Adipose tissue (tissue), 3 donors: ENCODE measurements around the gene LARP6. TPM values are rescaled to one million over a fixed set of nuclear protein-coding genes. Genes with fewer than 3 reads are reported as not detected.
"Not testable (repeated sequence)": the region's sequence is repeated elsewhere in the genome, so short reads cannot be mapped to it uniquely, and the experiment has no call there.

Source experiments
- H3K27ac ChIP-seq: one replicate; pipeline ENCODE4 v1.5.1; 2013; ENCODE audit warnings: low read depth, low read length
- WGBS, 3 donors: extraction: QIAGEN DNeasy Blood & Tissue Kit; methylation state at CpG; one replicate each; pipeline ENCODE4 v1.1.7; 2013; 5-methylcytosine and 5-hydroxymethylcytosine counted together
- polyA plus RNA-seq, 3 donors: library from polyadenylated mRNA; stranded (reverse); fragments of 200-250 nt; gene quantifications; one replicate each; pipeline ENCODE4 v1.2.3, GENCODE V29; 2013
- donor health status: healthy with polysubstance abuse.
- donor health status: Bipolar disorder and iron deficiency.
- donor health status: healthy.

Gene LARP6
- polyA plus RNA-seq, 3 donors = 6.6 to 116 (median 67.3) TPM

DNA sequence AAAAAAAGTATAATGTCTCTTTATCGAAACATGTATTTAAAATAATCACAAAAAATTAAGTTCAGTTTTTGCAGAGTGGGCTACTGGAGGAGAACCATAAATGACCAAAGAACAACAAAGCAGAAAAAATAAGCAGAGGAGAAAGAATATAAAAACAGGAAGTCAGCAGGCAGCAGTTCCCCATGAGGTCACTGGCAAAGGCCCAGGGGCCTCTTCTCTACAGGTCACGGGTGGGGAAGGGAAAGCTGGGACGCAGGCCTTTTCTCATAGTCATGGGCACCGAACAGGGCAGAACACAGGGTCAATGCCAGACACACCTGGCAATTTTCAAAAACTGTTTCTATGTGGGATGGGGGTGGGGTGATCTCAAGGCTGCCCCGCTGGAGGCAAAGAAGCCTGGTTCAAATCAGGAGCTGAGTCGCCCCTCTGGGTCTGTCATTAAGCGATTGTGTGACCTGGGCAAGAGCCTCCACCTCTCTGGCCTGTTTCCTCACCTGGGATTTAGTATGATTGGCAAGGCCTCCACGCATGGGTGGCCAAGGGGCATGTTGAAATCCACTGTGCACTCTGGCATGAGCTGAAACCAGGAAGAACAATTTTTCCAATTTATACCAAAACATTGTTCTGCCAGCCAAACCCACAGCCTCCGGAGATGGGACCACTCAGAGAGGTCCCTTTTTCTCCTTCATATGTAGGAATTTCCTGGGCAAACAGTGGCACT, 46.8 kb downstream of the LARP6 start:
- WGBS, 3 donors = 54 to 64% (median 58%) methylated on average over 9 of the region's 9 CpGs
- H3K27ac ChIP-seq = no peak overlapping the region

- H3K27ac ChIP-seq = not testable (repeated sequence)
- WGBS, 3 donors = 95 to 96% (median 95%) methylated on average over 9 of the region's 9 CpGs
These were observed 49.6 kb downstream of the LARP6 start for GRCh38 chr15:70804388-70804787.

DNA sequence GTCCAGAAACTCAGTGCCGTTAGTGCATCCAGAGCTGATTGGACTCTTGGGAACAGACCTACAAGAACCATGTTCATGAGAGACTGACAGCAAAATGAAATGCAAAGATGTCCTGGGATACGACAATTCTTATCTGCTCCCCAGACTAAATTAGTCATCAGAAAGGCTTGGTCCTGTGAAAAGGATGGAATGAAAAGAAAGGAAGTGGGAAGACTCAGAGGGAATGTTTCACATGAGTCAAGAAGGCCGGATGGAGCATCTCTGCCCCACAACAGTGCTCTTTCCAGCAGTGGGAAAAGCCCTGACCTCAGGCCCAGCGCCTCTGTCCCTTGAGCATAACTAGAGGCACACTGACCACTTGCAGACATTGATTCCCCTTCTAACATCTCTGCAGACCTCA, 51.3 kb downstream of the LARP6 start:
- WGBS, 3 donors = 78 to 85% (median 80%) methylated on average over 4 of the region's 4 CpGs
- no peak overlapping the region for H3K27ac ChIP-seq

DNA sequence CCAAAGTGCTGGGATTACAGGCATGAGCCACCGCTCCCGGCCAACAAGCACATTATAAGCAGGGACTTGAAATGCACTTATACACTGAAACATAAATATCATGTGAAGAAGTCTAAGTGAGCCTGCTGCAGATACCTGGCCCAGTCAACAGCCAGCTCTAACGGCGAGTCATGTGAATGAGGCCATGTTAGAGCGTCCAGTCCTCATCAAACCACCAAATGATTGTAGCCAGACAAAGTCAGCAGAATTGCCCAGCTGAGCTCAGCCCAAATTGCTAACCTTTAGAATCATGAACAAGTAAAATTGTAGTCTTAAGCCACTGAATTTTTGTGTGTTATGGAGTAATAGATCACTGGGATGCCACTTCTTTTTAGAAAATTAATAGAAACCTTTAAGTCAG, 52.8 kb downstream of the LARP6 start:
- WGBS, 3 donors = 88 to 95% (median 94%) methylated on average over 5 of the region's 5 CpGs

DNA sequence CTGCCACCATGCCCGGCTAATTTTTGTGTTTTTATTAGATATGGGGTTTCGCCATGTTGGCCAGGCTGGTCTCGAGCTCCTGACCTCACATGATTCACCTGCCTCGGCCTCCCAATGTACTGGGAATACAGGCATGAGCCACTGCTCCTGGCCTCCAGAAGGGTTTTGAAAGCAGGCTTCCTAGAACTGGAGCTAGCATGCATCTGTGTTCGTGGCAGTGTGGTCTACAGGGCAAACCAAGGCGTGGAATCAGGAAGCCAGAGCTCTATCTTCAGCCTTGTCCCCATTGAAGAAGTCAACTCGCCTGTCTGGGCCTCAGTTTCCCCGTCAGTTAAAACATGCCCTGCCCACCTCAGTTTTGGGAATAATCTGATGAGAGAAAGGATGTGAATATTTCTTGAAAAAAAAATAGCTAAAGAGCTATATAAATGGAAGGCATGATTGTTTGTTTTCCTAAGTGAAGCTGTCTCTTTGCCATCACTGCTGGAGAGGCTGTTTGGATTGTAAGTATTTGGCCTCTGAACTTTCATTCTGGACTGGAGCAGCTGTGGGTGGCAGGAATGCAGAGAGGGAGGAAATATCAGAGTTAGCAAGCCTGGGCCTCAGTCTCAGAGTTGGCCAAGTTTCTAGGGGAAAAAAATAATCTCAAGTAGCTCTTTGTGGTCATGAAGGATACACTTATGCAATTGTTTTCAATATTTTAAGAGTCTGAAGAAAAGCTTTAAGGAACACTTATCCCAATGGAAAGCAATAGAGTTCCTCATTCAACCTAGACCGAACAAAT, 54.1 kb downstream of the LARP6 start:
- 77 to 81% (median 78%) methylated on average over 9 of the region's 9 CpGs for WGBS, 3 donors

More for the DNA sequence above, 52.8 kb downstream of the LARP6 start:
- H3K27ac ChIP-seq = no peak overlapping the region

DNA sequence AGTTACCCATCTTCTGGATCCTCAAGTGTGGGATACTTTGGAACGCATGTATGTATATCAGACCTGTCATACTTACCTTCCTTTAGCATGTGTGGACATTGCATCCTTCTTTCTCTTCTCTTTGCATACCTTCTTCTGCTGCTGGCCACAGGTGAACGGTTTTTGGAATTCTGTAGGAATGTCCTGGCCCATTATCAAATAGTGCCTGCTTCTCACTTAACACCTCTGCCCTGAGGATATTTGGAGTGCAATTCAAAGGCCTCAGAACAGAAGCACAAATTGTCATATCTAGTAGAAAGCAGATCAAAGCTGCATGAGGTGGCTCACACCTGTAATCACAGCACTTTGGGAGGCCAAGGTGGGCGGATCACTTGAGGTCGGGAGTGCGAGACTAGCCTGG, 56.5 kb downstream of the LARP6 start:
- H3K27ac ChIP-seq = no peak overlapping the region
- WGBS, 3 donors = 92 to 98% (median 95%) methylated on average over 5 of the region's 5 CpGs

More for the DNA sequence above, 54.1 kb downstream of the LARP6 start:
- no peak overlapping the region for H3K27ac ChIP-seq

DNA sequence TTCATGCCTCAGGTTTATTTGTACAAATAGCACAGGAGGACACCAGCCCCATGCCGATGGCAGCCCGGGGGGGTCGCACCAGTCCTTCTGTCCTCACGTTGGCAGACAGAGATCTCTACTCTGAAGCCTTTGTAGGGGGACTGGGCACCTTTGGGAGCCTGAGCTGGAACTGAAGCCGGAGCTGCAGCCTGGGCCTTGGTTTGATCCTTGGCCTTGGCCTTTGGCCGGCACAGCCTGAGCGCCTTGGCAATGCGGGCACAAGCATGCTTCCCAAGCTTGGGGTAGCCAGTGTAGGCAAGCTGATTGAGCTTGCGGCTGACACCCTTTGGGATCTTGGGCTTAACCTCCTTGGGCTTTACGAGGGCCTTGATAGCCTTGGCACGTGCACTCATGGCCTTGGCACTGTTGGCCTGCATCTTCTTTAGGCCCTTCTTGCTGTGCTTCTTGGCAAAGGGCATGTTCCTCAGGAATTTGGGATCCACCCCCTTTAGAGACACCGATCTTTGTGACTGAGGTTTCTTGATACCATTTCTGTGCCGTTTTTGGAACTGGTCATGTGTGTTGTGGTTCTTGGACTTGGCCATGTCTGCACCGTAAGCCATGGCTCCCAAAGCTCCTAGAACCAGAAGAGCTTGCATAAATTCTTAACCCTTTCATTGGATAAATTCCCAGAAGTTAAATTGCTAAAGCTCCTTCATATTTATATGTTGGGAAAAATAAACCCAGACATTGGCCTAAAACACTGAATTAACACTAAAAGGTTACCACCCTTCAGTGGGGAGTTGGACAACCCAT, 57.2 kb downstream of the LARP6 start:
- WGBS, 3 donors = 88 to 92% (median 92%) methylated on average over 14 of the region's 14 CpGs

DNA sequence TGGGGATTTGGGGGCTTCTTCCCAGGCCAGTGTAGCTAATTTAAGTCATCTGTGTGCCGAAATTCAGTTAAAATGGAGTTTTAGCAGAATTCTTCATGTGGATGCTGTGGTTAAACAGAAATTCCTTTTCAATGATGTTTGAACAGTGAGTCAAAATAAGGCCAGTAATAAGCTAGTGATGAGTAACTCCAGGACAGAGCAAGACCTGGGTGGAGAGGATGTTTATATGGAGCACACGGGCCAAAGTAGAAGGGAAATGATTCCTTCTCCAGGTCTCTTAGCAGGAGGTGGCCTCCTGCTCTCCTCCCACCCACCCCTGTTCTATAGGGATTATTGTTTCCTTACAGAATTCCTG, 58.7 kb downstream of the LARP6 start:
- no peak overlapping the region for H3K27ac ChIP-seq
- 49 to 84% (median 60%) methylated on average over 2 of the region's 2 CpGs for WGBS, 3 donors

More for the DNA sequence above, 57.2 kb downstream of the LARP6 start:
- H3K27ac ChIP-seq = no peak overlapping the region

DNA sequence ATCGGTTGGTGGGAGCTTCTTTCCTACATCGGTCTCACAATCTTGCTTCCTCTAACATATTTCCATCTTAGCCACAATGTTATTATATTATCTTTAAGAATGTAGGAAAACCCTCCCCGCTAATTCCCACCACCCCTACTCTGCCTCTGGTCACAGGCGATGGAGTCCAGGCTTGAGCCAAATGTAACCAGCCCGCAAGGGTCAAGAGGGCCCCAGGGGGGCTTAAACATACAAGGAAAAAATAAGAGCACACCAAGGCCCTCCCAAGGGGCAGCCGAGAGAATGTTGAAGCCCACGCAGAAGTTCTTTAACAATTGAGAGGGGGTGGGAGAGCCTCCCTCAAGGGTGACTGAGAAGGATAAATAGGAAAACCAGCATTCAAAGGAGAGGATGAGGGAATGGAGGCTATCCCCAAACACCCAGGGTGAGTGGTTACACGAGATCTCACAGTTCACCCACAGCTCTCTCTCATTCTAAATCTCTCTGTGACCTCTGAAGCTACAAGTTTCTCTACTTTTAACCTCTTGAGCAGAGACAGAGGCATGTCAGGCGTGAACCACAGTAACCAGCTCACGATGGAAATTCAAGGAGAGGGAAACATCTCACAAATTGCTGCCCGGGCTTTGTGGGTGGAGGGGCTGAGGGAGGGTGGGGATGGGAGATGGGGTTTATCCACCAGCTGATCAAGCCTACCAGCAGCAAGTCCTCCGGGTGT, 59.2 kb downstream of the LARP6 start:
- WGBS, 3 donors = 76 to 86% (median 80%) methylated on average over 12 of the region's 12 CpGs
- no peak overlapping the region for H3K27ac ChIP-seq

DNA sequence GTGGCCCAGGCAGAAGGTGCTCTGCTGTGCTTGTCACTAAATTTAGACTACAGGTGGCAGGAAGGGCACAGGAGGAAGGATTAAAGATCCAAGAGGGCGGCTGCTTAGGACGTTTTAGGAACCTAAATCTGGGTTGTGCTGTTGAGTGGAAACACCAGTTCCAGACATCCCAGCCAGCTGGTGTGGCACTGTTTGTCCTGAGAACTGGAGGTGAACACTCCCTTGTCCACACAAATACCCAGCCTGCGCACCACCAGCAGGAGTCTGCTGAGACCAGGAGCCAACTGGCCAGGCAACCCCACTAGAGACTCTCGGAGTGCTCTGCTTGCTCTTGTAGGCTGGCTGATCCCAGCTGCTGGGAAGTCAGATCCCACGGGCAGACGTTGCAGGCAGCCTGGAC, 60.3 kb downstream of the LARP6 start:
- H3K27ac ChIP-seq = no peak overlapping the region
- WGBS, 3 donors = 70 to 78% (median 73%) methylated on average over 6 of the region's 6 CpGs

DNA sequence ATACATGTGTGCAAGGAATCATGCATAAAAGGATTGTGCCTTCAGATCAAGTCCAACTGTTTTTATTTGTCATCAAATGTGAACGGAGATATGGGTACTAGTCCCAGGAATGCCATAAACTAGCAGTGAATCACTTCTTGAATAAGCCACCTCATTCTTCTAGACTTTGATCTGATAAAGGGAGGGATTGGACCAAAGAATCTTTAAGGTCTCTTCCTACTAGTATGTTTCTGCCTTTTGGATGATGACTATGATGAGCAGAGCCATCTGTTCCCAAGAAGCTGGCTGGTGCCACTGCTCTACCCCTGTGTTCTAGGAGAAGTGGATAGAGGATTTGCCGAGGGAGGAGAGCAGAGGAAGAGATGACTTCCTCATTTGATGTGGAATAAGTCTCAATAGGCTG, 61.8 kb downstream of the LARP6 start:
- 63 to 74% (median 74%) methylated on average over 2 of the region's 2 CpGs for WGBS, 3 donors
- H3K27ac ChIP-seq = no peak overlapping the region

DNA sequence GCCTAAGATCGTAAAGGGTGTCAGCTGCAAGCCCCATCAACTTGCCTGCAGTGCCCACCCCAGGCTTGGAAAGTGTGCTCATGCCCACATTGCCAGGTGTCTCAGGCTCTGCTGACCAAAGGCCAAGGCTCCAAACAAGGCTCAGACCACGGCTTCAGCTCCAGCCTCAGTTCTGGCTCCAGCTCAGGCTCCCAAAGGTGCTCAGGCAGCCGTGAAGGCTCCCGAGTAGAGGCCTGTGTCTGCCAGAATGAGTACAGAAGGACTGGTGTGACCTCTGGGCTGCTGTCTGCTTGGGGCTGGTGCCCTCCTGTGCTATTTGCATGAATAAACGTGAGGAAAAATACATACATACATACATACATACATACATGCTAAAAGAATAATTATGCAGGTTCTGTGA, 62.7 kb downstream of the LARP6 start:
- 70 to 91% (median 90%) methylated on average over 5 of the region's 5 CpGs for WGBS, 3 donors
- no peak overlapping the region for H3K27ac ChIP-seq

- WGBS, 3 donors = 65 to 76% (median 72%) methylated on average over 4 of the region's 4 CpGs
These were observed 64.7 kb downstream of the LARP6 start for GRCh38 chr15:70789213-70789612.

DNA sequence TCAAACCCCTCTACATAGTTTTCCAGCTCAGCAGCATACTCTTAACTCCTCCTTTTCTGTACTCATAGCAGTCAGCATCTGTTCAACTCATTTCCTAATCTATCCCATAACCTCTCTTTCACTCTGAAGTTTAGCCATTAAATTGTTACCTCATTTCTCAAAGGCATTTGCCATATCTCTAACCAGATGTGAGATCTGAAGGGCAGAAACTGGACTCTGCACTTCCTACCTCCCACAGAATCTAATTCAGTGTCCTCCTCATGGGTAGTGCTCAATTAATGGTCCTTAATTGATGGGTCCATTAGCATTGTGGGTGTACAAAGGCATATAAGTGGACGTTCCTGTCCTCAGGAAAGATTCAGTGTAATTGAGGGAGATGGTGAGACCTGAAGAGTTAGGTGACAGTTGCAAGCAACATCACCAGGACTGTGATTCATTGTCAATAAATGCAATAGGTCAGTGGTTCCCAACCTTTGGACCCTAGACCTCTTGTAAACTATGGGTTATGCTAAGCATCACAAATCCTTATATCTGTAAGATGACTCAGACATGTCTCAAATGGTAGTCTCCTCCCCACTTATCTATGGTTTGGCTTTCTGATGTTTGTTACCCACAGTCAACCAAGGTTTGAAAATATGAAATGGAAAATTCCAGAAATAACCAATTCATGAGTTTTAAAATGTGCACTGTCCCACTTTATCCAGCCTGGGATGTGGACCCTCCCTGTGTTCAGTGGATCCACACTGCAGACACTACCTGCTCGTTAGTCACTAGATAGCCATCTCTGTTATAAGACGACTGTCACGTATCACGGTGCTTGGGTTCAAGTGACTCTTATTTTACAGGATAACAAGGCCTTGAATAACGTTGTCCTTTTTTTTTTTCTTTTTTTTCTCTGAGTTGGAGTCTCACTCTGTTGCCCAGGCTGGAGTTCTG, 65.6 kb downstream of the LARP6 start:
- 84 to 91% (median 89%) methylated on average over 6 of the region's 6 CpGs for WGBS, 3 donors
- no peak overlapping the region for H3K27ac ChIP-seq

More at GRCh38 chr15:70789213-70789612, 64.7 kb downstream of the LARP6 start:
- H3K27ac ChIP-seq = no peak overlapping the region

DNA sequence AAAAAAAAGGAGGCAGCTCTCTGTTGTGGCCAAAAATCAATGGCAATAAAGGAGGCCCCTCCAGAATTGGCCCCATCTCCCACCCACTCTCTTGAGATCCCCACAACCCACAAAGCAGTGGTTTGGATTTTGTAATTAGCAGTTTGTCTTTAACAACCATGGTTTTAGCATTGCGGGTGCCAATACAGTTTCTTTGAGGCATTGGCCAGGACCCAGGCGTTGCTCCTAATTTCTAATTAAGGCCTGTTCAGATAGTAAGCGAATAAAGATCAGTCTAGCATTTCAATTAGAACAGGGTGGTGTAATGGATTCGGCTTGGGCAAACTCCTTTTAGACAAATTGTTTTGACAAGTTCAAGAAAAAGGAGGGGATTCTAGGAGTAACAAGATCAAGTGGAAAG, 67.0 kb downstream of the LARP6 start:
- H3K27ac ChIP-seq = no peak overlapping the region

DNA sequence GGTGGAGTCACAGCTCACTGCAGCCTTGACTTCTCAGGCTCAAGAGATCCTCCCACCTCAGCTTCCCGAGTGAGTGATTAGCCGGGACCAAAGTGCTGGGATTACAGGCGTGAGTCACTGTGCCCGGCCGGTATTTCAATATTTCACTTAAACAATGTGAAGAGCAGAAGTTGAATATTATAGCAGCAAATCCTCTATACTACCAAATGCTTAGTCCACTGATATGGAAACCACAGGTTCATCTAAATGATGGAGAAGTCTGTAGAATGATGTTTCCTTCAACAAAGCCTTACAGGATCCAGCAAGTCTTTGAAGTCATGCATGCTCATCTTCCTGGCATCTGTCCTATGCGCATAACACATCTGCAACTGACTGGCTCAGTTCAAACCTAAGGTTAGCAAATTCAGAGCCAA, 70.3 kb downstream of the LARP6 start:
- 44 to 80% (median 76%) methylated on average over 6 of the region's 6 CpGs for WGBS, 3 donors
- no peak overlapping the region for H3K27ac ChIP-seq

More for the DNA sequence above, 67.0 kb downstream of the LARP6 start:
- 90 to 96% (median 91%) methylated on average over 4 of the region's 4 CpGs for WGBS, 3 donors

DNA sequence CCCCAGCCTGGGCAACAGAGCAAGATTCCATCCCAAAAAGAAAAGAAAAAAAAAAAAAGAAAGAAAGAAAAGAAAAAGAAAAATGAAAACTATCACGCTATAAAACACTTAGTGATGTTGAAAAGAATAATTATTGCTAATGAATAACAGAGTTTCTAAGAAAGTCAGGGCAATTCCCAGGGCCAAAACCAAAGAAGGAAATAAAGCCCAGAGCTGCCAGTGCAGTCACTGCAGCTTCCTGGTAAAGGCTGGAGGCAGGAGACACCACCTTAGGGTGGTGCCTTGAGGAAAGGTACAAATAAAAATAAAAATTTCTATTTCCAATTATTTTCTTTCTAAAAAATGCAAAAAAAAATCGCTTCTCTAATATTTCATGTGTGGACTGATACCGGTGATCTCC, 70.9 kb downstream of the LARP6 start:
- 67 to 91% (median 89%) methylated on average over 3 of the region's 3 CpGs for WGBS, 3 donors
- H3K27ac ChIP-seq = no peak overlapping the region
